ENCODE results near the gene MAP7D3.

MAP7D3 gene

DNA sequence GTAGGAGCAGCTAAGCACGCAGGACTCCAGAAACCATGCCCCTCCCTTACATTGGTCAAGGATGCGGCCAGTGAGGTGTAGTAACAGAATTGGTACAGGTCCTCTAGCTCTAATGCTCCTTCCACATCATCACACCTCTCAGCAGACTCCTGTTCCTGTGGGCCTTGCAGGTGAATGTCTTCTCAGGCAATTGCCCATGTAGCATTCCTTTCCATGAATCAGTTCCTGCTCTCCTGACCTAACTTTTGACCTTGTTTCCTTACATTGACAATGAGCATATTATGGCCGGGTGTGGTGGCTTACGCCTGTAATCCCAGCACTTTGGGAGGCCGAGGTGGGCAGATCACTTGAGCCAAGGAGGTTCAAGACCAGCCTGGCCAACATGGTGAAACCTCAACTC is 31.3 kb downstream of the MAP7D3 start:
- Mint-ChIP-seq H3K4me1 (no peaks in the 10 kb centered on the region), H3K27ac (no peak overlapping the region), H3K36me3 (no peaks in the 10 kb centered on the region), H3K4me3 (no peak overlapping the region), H3K9me3 (no peaks in the 10 kb centered on the region), H3K27me3 (no peaks in the 10 kb centered on the region)

- no peaks in the 10 kb centered on the region for H3K36me3 Mint-ChIP-seq
- no peak overlapping the region for H3K4me3 Mint-ChIP-seq
- H3K4me1 Mint-ChIP-seq = no peaks in the 10 kb centered on the region
- no peaks in the 10 kb centered on the region for H3K9me3 Mint-ChIP-seq
- no peaks in the 10 kb centered on the region for H3K27me3 Mint-ChIP-seq
- peak overlapping the region; percentile 41 for H3K27ac Mint-ChIP-seq
Measured at GRCh38 chrX:136215559-136215958, 35.6 kb downstream of the MAP7D3 start.

- Mint-ChIP-seq H3K4me1 (no peaks in the 10 kb centered on the region), H3K9me3 (no peaks in the 10 kb centered on the region), H3K4me3 (no peak overlapping the region), H3K36me3 (peaks cover 3% of the 10 kb centered on the region), H3K27ac (no peak overlapping the region), H3K27me3 (no peaks in the 10 kb centered on the region)
Measured at GRCh38 chrX:136214551-136214950, 36.6 kb downstream of the MAP7D3 start.

DNA sequence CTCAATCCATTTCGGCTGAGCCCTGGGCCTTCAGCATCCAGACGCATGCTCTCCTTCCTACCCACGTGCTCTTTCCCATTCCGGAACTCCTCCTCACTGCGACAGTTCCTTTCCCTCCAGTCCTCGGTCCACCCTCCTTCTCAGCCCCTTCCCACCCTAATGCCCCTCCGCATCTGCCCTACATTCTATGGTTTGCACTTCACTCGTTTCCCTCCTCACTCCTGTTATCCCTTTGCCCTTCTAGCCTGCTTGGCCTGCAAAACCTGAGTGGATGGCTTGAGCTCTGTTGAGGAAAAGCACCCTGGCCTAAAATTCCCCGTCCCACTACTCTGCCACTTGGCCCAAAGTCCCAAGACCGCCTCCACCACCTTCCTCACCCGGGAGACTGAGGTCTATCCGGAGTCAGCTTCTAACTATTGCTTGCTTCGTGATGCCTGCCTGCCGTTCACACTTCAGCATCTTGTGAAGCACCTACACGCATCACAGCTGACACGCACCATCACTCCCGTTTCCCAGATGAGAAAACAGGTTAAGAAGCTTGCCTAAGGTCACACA is 38.6 kb downstream of the MAP7D3 start:
- Mint-ChIP-seq H3K9me3 (no peaks in the 10 kb centered on the region), H3K4me3 (no peak overlapping the region), H3K27ac (no peak overlapping the region), H3K36me3 (peaks cover 3% of the 10 kb centered on the region), H3K27me3 (no peaks in the 10 kb centered on the region), H3K4me1 (no peaks in the 10 kb centered on the region)

GRCh38 chrX:136211766-136212556 is 39.2 kb downstream of the MAP7D3 start:
- H3K36me3 Mint-ChIP-seq = peaks cover 3% of the 10 kb centered on the region
- H3K4me1 Mint-ChIP-seq = no peaks in the 10 kb centered on the region
- no peak overlapping the region for H3K27ac Mint-ChIP-seq
- H3K27me3 Mint-ChIP-seq = no peaks in the 10 kb centered on the region
- H3K4me3 Mint-ChIP-seq = no peak overlapping the region
- no peaks in the 10 kb centered on the region for H3K9me3 Mint-ChIP-seq

- Mint-ChIP-seq H3K9me3 (no peaks in the 10 kb centered on the region), H3K4me1 (peaks cover 2% of the 10 kb centered on the region), H3K27ac (no peak overlapping the region), H3K27me3 (no peaks in the 10 kb centered on the region), H3K4me3 (no peak overlapping the region), H3K36me3 (peaks cover 3% of the 10 kb centered on the region)
Measured at GRCh38 chrX:136210806-136211205, 40.4 kb downstream of the MAP7D3 start.

- H3K27ac Mint-ChIP-seq = no peak overlapping the region
- no peak overlapping the region for H3K4me3 Mint-ChIP-seq
- H3K27me3 Mint-ChIP-seq = no peaks in the 10 kb centered on the region
- peaks cover 3% of the 10 kb centered on the region for H3K36me3 Mint-ChIP-seq
- H3K4me1 Mint-ChIP-seq = peaks cover 3% of the 10 kb centered on the region
- H3K9me3 Mint-ChIP-seq = no peaks in the 10 kb centered on the region
Measured at GRCh38 chrX:136210243-136210642, 41.0 kb downstream of the MAP7D3 start.

DNA sequence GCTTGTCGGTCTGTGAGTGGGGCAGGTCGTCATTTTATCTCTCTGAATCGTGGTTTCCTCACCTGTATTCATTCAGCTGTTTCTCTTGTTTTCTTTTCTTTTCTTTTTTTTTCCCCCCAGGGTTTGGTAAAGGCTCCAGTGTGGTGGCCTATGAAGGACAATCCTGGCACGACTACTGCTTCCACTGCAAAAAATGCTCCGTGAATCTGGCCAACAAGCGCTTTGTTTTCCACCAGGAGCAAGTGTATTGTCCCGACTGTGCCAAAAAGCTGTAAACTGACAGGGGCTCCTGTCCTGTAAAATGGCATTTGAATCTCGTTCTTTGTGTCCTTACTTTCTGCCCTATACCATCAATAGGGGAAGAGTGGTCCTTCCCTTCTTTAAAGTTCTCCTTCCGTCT is 41.4 kb downstream of the MAP7D3 start:
- Mint-ChIP-seq H3K36me3 (peaks cover 3% of the 10 kb centered on the region), H3K4me3 (no peak overlapping the region), H3K27ac (no peak overlapping the region), H3K4me1 (peaks cover 8% of the 10 kb centered on the region), H3K9me3 (no peaks in the 10 kb centered on the region), H3K27me3 (no peaks in the 10 kb centered on the region)

DNA sequence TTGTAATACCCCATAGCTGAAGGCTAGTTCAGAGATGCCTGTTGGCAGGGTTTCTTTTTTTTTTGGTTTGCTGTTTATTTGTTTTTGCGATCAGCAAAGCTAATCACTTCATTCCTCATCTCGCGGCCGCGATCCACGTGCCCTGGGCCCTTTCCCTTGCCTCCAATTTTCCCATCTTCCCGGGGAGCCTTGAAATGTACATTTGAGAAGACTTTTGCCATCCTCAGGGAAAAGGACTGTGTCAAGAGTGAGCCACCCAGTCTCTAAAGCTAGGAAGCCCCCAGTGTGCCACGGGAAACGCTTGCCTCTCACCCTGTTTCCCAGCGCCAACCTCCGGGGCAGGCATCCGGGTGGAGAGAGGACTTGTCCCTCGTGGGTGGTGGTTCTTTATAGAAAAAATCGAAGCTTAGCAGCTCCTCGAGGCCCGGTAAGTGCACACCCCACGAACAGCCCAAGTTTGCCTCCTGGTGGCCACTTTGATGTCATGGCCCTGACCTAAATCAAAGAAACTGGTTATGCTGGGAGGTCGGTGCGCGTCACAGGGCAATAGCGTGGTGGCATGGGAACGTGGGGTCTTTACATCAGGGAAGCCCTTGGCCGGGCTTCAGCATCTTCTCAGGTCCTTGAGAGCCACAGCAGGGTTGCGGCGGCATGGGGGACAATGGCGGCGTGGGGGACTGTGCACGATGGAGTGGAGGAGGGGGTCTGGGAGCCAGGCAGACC is 42.0 kb downstream of the MAP7D3 start:
- Mint-ChIP-seq H3K27me3 (no peaks in the 10 kb centered on the region), H3K4me1 (peaks cover 14% of the 10 kb centered on the region), H3K36me3 (peaks cover 3% of the 10 kb centered on the region), H3K27ac (no peak overlapping the region), H3K9me3 (no peaks in the 10 kb centered on the region), H3K4me3 (no peak overlapping the region)

GRCh38 chrX:136207546-136207945 is 43.7 kb downstream of the MAP7D3 start:
- no peak overlapping the region for H3K27ac Mint-ChIP-seq

GRCh38 chrX:136206916-136207315 is 44.3 kb downstream of the MAP7D3 start:
- H3K4me1 Mint-ChIP-seq = peaks cover 28% of the 10 kb centered on the region
- no peak overlapping the region for H3K27ac Mint-ChIP-seq

More at GRCh38 chrX:136207546-136207945, 43.7 kb downstream of the MAP7D3 start:
- H3K36me3 Mint-ChIP-seq = peaks cover 3% of the 10 kb centered on the region
- H3K27me3 Mint-ChIP-seq = no peaks in the 10 kb centered on the region
- H3K4me1 Mint-ChIP-seq = peaks cover 28% of the 10 kb centered on the region
- H3K9me3 Mint-ChIP-seq = no peaks in the 10 kb centered on the region
- no peak overlapping the region for H3K4me3 Mint-ChIP-seq

GRCh38 chrX:136205882-136206380 is 45.3 kb downstream of the MAP7D3 start:
- peaks cover 28% of the 10 kb centered on the region for H3K4me1 Mint-ChIP-seq
- no peak overlapping the region for H3K4me3 Mint-ChIP-seq
- H3K9me3 Mint-ChIP-seq = no peaks in the 10 kb centered on the region
- no peak overlapping the region for H3K27ac Mint-ChIP-seq
- H3K27me3 Mint-ChIP-seq = no peaks in the 10 kb centered on the region
- peaks cover 3% of the 10 kb centered on the region for H3K36me3 Mint-ChIP-seq

More at GRCh38 chrX:136206916-136207315, 44.3 kb downstream of the MAP7D3 start:
- peaks cover 3% of the 10 kb centered on the region for H3K36me3 Mint-ChIP-seq
- no peaks in the 10 kb centered on the region for H3K9me3 Mint-ChIP-seq
- H3K4me3 Mint-ChIP-seq = no peak overlapping the region
- no peaks in the 10 kb centered on the region for H3K27me3 Mint-ChIP-seq

GRCh38 chrX:136204571-136204970 is 46.6 kb downstream of the MAP7D3 start:
- no peaks in the 10 kb centered on the region for H3K9me3 Mint-ChIP-seq
- H3K27ac Mint-ChIP-seq = no peak overlapping the region
- no peak overlapping the region for H3K4me3 Mint-ChIP-seq
- no peaks in the 10 kb centered on the region for H3K27me3 Mint-ChIP-seq
- H3K4me1 Mint-ChIP-seq = peaks cover 28% of the 10 kb centered on the region
- no peaks in the 10 kb centered on the region for H3K36me3 Mint-ChIP-seq

DNA sequence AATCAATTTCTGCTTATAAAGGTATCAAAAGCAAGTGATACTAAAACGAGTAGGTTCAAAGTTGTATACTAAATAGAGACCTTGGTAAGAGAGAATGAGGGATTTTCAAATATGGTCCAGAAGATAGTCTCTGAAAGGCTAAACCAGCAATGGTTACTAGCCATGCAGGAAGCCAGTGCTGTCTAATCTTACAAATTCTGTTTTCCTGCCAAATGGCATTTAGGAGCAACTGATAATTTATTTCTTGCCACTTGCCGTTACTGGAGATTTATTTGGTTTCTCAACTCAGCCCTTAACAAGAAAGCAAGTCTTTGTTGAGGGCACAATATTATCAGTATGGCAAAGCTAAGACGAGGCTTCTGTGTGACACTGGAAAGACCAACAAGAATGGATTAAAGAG is 47.2 kb downstream of the MAP7D3 start:
- H3K4me1 Mint-ChIP-seq = peaks cover 28% of the 10 kb centered on the region
- H3K9me3 Mint-ChIP-seq = no peaks in the 10 kb centered on the region
- no peaks in the 10 kb centered on the region for H3K36me3 Mint-ChIP-seq
- no peak overlapping the region for H3K27ac Mint-ChIP-seq
- no peaks in the 10 kb centered on the region for H3K27me3 Mint-ChIP-seq
- H3K4me3 Mint-ChIP-seq = no peak overlapping the region

DNA sequence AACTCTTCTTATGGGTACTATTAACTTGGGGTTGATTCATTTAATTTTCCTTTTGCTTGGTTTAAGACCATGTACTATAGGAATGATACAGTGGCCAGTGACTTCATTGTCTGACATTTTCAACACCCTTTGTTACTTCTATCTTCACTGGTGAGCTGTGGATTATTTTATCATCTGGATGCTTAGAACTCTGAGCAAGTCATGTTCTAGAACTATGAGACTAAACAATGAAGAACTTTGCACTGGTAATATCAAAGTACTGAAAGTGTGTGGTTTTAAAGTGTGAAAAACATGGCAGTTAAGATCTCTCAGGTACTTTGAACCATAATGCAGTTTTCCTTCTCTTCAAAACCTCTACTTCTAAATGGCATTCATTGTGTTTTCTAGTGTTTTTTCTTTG is 47.8 kb downstream of the MAP7D3 start:
- Mint-ChIP-seq H3K27ac (no peak overlapping the region), H3K36me3 (no peaks in the 10 kb centered on the region), H3K9me3 (no peaks in the 10 kb centered on the region), H3K4me1 (peaks cover 28% of the 10 kb centered on the region), H3K27me3 (no peaks in the 10 kb centered on the region), H3K4me3 (no peak overlapping the region)

- H3K27ac Mint-ChIP-seq = no peak overlapping the region
- no peaks in the 10 kb centered on the region for H3K36me3 Mint-ChIP-seq
- peaks cover 28% of the 10 kb centered on the region for H3K4me1 Mint-ChIP-seq
- H3K4me3 Mint-ChIP-seq = no peak overlapping the region
- H3K9me3 Mint-ChIP-seq = no peaks in the 10 kb centered on the region
- H3K27me3 Mint-ChIP-seq = no peaks in the 10 kb centered on the region
Measured at GRCh38 chrX:136202889-136203288, 48.3 kb downstream of the MAP7D3 start.
